Adrenal gland (tissue), 5 donors: ENCODE results near the gene GNG3.
"Not testable (repeated sequence)": the region's sequence is repeated elsewhere in the genome, so short reads cannot be mapped to it uniquely, and the experiment has no call there.

Experiments
- POLR2A ChIP-seq, 2 donors: fragments of 450-650 bp; IDR thresholded peaks; one replicate each; pipeline ENCODE4 v1.6.1; 2017; ENCODE audit warnings: antibody characterized with exemption in 2 of 2, mild to moderate bottlenecking in 2 of 2, moderate library complexity in 1 of 2
- TF ChIP-seq, protein P1 (sequence below), 6 experiments: fragments of 450-650 bp in 4 of 6; fragments of 200-600 bp in 2 of 6; sonication (generic) in 1 of 6; IDR thresholded peaks; 1 replicate in 5 of 6; 2 replicates in 1 of 6; pipeline versions ENCODE4 v1.5.1 to v1.8.0; 2016 to 2021; ENCODE audit warnings: antibody characterized with exemption in 6 of 6, mild to moderate bottlenecking in 2 of 6, moderate library complexity in 1 of 6
- donor health status: DM: no; HTN: no; CAD: no.

DNA sequence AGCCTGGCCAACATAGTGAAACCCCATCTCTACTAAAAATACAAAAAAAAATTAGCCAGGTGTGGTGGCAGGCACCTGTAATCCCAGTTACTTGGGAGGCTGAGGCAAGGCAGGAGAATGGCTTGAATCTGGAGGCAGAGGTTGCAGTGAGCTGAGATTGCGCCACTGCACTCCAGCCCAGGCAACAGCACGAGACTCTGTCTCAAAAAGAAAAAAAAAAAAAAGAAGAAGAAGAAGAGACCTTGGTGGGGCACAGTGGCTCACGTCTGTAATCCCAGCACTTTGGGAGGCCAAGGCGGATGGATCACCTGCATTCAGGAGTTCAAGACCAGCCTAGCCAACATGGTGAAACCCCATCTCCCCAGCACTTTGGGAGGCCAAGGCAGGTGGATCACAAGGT is 3.6 kb upstream of the GNG3 start:
- TF ChIP-seq POLR2A (IDR thresholded peaks at IDR 0.05), result not testable (repeated sequence)
- TF ChIP-seq, protein P1, sequence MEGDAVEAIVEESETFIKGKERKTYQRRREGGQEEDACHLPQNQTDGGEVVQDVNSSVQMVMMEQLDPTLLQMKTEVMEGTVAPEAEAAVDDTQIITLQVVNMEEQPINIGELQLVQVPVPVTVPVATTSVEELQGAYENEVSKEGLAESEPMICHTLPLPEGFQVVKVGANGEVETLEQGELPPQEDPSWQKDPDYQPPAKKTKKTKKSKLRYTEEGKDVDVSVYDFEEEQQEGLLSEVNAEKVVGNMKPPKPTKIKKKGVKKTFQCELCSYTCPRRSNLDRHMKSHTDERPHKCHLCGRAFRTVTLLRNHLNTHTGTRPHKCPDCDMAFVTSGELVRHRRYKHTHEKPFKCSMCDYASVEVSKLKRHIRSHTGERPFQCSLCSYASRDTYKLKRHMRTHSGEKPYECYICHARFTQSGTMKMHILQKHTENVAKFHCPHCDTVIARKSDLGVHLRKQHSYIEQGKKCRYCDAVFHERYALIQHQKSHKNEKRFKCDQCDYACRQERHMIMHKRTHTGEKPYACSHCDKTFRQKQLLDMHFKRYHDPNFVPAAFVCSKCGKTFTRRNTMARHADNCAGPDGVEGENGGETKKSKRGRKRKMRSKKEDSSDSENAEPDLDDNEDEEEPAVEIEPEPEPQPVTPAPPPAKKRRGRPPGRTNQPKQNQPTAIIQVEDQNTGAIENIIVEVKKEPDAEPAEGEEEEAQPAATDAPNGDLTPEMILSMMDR (IDR thresholded peaks at IDR 0.05), result not testable (repeated sequence)
